ENCODE results near the gene ADORA3.

Gene ADORA3

DNA sequence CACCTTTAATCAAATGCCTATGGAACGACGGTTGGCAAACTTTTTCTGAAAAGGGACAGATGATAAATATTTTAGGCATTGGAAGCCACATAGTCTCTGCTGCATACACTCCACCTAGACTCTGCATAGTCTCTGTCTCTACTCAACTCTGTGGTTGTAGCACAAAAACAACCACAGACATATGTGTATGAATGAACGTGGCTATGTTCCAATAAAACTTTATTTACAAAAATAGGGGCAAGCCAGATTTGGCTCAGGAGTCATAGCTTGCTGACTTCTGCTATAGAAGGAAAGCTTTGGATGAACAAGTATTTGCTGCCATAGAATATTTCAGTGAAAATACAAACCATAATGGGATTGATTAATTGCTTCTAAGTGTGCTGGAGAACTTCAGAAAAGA lies 37.5 kb upstream of the ADORA3 start:
- DNase-seq (ENCODE audit: low spot score): no peak
- in situ Hi-C loops (cut with MboI; ENCODE audit: low sequenced_read_pairs, unreplicated experiment): no loop called here
- TF ChIP-seq, protein P1, sequence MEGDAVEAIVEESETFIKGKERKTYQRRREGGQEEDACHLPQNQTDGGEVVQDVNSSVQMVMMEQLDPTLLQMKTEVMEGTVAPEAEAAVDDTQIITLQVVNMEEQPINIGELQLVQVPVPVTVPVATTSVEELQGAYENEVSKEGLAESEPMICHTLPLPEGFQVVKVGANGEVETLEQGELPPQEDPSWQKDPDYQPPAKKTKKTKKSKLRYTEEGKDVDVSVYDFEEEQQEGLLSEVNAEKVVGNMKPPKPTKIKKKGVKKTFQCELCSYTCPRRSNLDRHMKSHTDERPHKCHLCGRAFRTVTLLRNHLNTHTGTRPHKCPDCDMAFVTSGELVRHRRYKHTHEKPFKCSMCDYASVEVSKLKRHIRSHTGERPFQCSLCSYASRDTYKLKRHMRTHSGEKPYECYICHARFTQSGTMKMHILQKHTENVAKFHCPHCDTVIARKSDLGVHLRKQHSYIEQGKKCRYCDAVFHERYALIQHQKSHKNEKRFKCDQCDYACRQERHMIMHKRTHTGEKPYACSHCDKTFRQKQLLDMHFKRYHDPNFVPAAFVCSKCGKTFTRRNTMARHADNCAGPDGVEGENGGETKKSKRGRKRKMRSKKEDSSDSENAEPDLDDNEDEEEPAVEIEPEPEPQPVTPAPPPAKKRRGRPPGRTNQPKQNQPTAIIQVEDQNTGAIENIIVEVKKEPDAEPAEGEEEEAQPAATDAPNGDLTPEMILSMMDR (IDR thresholded peaks at IDR 0.05; ENCODE audit: borderline replicate concordance, control extremely low read depth, extremely low read depth, insufficient read depth, missing control alignments): no peak

DNA sequence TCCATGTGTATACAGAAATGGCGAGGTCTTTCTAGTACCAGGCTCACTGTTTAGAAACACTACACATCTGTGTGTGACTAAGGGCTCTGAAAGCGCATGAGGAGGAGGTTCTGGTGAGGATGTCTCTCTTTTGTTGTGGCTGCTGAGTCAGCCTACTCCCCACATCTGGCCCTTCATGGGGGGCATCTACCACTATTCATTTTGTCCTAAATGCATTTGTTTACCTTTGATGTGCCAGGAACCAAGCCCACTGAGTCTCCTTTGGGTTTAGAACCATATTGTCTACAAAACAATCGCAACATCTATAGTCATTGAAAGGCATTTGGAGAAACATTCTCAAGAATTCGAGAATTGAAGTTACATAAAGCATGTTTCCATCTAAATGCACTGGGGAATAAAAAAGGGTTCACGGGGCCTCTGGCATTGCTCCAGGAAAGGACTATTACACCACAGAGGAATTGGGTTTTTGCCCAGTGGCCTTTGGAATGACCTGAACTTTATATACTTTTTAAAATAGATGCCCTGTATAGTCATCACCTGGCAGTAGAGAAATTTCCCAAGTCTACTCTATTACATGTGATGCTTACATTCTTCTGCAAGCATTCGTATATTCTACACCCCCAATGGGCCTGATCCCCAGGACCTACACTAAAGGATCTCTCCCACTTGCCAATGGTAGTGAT lies 35.1 kb upstream of the ADORA3 start:
- TF ChIP-seq, protein P1 (IDR thresholded peaks at IDR 0.05; ENCODE audit: borderline replicate concordance, control extremely low read depth, extremely low read depth, insufficient read depth, missing control alignments): no peak
- no peak for DNase-seq (ENCODE audit: low spot score)
- in situ Hi-C loops (cut with MboI; ENCODE audit: low sequenced_read_pairs, unreplicated experiment): no loop called here

DNA sequence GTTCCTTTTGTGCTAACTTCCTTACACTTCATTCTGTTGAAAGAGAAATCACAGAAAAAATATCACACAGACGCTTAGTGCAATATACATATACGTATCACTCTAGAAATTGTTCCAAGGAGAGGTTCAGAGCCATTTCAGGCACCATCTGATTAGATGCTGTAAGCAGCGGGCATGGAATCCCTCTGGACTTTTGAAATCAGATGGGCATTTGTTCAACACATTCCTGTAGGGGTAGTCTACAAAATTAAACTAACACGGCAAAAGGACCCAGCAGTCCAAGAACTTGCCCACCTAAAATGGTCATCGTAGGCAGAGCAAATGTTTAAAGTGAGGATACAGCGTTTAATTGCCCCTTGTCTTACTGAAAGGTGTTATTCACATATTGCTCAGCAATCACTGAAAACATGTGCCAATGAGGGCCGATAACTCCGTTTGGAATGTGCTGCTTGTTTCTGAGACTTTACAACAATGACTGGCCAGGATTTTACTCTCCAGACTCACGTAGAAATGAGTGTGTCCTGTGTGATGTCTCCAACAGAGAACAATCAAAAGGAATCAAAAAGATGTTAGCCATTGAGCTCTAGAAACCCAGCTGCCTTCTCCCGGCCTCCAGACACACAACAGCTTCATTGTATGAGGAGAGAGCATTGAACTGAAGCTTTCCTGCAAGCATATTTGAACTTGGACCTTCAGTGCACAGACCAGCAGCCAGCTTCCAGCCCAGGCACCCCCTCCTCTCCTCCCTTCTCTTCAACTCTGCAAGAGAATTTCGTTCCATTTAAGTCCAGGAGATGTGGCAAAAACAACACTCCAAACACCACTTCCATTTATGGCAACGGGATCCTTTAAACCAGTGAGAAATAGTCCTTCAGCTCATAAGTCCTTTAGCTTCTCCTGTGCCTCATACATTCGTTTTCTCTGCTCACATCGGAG lies 32.1 kb upstream of the ADORA3 start:
- in situ Hi-C loops (cut with MboI; ENCODE audit: low sequenced_read_pairs, unreplicated experiment): no loop called here
- DNase-seq (ENCODE audit: low spot score): no peak
- TF ChIP-seq, protein P1 (IDR thresholded peaks at IDR 0.05; ENCODE audit: borderline replicate concordance, control extremely low read depth, extremely low read depth, insufficient read depth, missing control alignments): no peak

DNA sequence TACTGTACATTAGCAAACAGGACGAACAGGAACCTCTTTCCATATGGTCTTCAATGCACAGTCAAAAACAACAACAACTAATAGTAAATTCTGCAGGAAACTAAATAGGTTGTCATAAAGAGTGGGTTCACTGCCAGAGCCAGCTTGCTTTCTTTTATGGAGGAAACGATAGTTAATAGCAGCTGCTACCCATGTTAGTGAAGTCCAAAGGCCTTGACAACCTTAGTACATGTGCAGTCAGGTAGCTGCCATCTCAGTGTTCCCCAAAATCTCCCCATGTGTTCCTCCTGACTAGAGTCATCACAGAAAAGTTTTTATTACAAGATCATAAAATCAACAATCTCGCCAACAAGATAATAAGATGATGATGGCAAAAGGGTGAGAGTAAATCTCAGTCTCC lies 16.6 kb upstream of the ADORA3 start:
- in situ Hi-C loops (cut with MboI; ENCODE audit: low sequenced_read_pairs, unreplicated experiment): no loop called here
- no peak for DNase-seq (ENCODE audit: low spot score)
- TF ChIP-seq, protein P1 (IDR thresholded peaks at IDR 0.05; ENCODE audit: borderline replicate concordance, control extremely low read depth, extremely low read depth, insufficient read depth, missing control alignments): no peak

DNA sequence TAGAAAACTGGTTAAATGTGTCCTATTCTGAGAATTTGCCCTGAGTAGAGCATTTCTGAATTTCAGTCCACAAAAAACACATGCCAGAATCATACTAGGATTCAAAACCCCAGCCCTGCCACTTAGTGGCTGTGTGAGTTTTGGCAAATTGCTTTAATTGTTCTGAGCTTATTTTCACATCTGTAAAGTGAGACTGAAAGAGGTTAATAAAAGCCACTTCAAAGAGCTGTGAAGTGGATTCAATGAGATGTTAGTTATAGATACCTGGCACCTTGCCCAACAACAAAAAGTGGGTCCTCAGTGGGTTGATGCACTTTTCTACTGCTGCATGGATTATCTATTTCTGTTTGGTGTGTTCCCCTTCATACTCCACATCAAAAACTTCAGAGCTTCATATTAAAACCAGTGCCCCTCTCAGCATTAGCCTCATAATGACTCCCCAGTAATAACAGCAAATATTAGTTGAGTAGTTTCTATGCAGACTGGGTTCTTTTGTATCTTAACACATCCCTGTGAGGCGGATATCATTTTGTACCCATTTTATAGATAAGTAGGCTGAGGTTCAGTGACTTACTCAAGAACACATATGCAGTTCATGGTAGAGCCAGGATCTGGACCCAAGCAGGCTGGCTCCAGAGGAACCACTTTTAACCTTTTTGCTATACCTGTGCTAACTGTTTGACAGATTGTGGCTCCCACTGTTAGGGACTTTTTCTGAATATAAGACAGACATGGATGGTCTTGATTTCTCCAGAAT lies 14.2 kb upstream of the ADORA3 start:
- no peak for DNase-seq (ENCODE audit: low spot score)
- in situ Hi-C loops (cut with MboI; ENCODE audit: low sequenced_read_pairs, unreplicated experiment): loop anchor here (10.0 kb wide), 1 partner anchor 127 kb away; no protein-coding TSS in a partner anchor
- TF ChIP-seq, protein P1 (IDR thresholded peaks at IDR 0.05; ENCODE audit: borderline replicate concordance, control extremely low read depth, extremely low read depth, insufficient read depth, missing control alignments): no peak

DNA sequence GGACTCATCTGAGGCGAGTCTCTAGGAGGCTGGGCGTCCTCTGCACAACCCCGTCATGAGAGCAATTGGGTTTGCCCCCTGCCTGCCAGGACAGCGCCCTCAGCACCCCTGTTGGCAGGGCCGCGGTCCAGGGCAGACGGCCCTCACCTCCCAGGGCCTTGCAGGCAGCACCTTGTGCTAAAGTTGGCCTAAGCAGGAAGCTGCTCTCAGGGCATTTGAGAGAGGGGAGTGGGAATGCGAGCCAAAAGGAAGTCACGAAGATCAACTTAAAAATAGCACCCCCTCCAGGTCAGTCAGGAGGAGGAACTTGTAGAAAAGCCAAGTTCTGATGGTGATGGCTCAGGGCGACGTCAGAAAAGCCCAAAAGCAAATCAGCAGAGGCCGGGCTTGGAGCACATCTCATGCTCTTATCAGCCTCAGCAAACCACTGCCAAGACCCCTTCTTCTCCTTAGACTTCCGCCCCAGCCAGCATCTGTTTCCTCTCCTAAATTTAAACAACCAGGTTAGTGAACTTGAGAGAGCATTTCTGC lies 12.6 kb upstream of the ADORA3 start:
- in situ Hi-C loops (cut with MboI; ENCODE audit: low sequenced_read_pairs, unreplicated experiment): loop anchor here (10.0 kb wide), 1 partner anchor 129 kb away; no protein-coding TSS in a partner anchor
- peak; percentile 65 for DNase-seq (ENCODE audit: low spot score)
- TF ChIP-seq, protein P1 (IDR thresholded peaks at IDR 0.05; ENCODE audit: borderline replicate concordance, control extremely low read depth, extremely low read depth, insufficient read depth, missing control alignments): peak; percentile 15

Data from GM13976 (cell line).